ENCODE measurements around the gene CCDC138.

CCDC138 gene

GRCh38 chr2:108803045-108803736 lies 16.6 kb downstream of the CCDC138 start:
- Histone ChIP-seq H3K27ac (ENCODE audit: insufficient read depth, low read length, poor library complexity, severe bottlenecking) (no peak overlapping the region), H3K27me3 (replicated peaks; ENCODE audit: control insufficient read depth, insufficient read depth, low read length, poor library complexity, severe bottlenecking) (no peaks in the 10 kb centered on the region), H3K4me1 (ENCODE audit: control insufficient read depth, insufficient read depth, low read length, poor library complexity, severe bottlenecking) (no peaks in the 10 kb centered on the region), H3K36me3 (ENCODE audit: control insufficient read depth, insufficient read depth, low read length) (peaks cover 3% of the 10 kb centered on the region), H3K4me3 (ENCODE audit: insufficient read depth, low read depth, low read length, poor library complexity, severe bottlenecking) (no peak overlapping the region), H3K9me3 (ENCODE audit: control insufficient read depth, low read length) (no peaks in the 10 kb centered on the region)
- DNase-seq: no peak

GRCh38 chr2:108805032-108805431 lies 18.5 kb downstream of the CCDC138 start:
- Histone ChIP-seq H3K4me3 (ENCODE audit: insufficient read depth, low read depth, low read length, poor library complexity, severe bottlenecking) (no peak overlapping the region), H3K27ac (ENCODE audit: insufficient read depth, low read length, poor library complexity, severe bottlenecking) (no peak overlapping the region), H3K9me3 (ENCODE audit: control insufficient read depth, low read length) (no peaks in the 10 kb centered on the region), H3K36me3 (ENCODE audit: control insufficient read depth, insufficient read depth, low read length) (peaks cover 3% of the 10 kb centered on the region), H3K4me1 (ENCODE audit: control insufficient read depth, insufficient read depth, low read length, poor library complexity, severe bottlenecking) (no peaks in the 10 kb centered on the region), H3K27me3 (replicated peaks; ENCODE audit: control insufficient read depth, insufficient read depth, low read length, poor library complexity, severe bottlenecking) (no peaks in the 10 kb centered on the region)
- no peak for DNase-seq

- H3K27me3 ChIP-seq (replicated peaks; ENCODE audit: control insufficient read depth, insufficient read depth, low read length, poor library complexity, severe bottlenecking): no peaks in the 10 kb centered on the region
- DNase-seq: no peak
- H3K9me3 ChIP-seq (ENCODE audit: control insufficient read depth, low read length): no peaks in the 10 kb centered on the region
- H3K27ac ChIP-seq (ENCODE audit: insufficient read depth, low read length, poor library complexity, severe bottlenecking): no peak overlapping the region
- peaks cover 3% of the 10 kb centered on the region for H3K36me3 ChIP-seq (ENCODE audit: control insufficient read depth, insufficient read depth, low read length)
- H3K4me3 ChIP-seq (ENCODE audit: insufficient read depth, low read depth, low read length, poor library complexity, severe bottlenecking): no peak overlapping the region
- H3K4me1 ChIP-seq (ENCODE audit: control insufficient read depth, insufficient read depth, low read length, poor library complexity, severe bottlenecking): no peaks in the 10 kb centered on the region
Measured at GRCh38 chr2:108805782-108806181, 19.2 kb downstream of the CCDC138 start.

- no peak overlapping the region for H3K27ac ChIP-seq (ENCODE audit: insufficient read depth, low read length, poor library complexity, severe bottlenecking)
- H3K9me3 ChIP-seq (ENCODE audit: control insufficient read depth, low read length): no peaks in the 10 kb centered on the region
- DNase-seq: no peak
- H3K4me1 ChIP-seq (ENCODE audit: control insufficient read depth, insufficient read depth, low read length, poor library complexity, severe bottlenecking): no peaks in the 10 kb centered on the region
- peaks cover 3% of the 10 kb centered on the region for H3K36me3 ChIP-seq (ENCODE audit: control insufficient read depth, insufficient read depth, low read length)
- no peaks in the 10 kb centered on the region for H3K27me3 ChIP-seq (replicated peaks; ENCODE audit: control insufficient read depth, insufficient read depth, low read length, poor library complexity, severe bottlenecking)
- no peak overlapping the region for H3K4me3 ChIP-seq (ENCODE audit: insufficient read depth, low read depth, low read length, poor library complexity, severe bottlenecking)
Measured at GRCh38 chr2:108806371-108807113, 20.0 kb downstream of the CCDC138 start.

- no peaks in the 10 kb centered on the region for H3K9me3 ChIP-seq (ENCODE audit: control insufficient read depth, low read length)
- no peak overlapping the region for H3K4me3 ChIP-seq (ENCODE audit: insufficient read depth, low read depth, low read length, poor library complexity, severe bottlenecking)
- DNase-seq: no peak
- no peaks in the 10 kb centered on the region for H3K27me3 ChIP-seq (replicated peaks; ENCODE audit: control insufficient read depth, insufficient read depth, low read length, poor library complexity, severe bottlenecking)
- H3K27ac ChIP-seq (ENCODE audit: insufficient read depth, low read length, poor library complexity, severe bottlenecking): no peak overlapping the region
- no peaks in the 10 kb centered on the region for H3K4me1 ChIP-seq (ENCODE audit: control insufficient read depth, insufficient read depth, low read length, poor library complexity, severe bottlenecking)
- peaks cover 3% of the 10 kb centered on the region for H3K36me3 ChIP-seq (ENCODE audit: control insufficient read depth, insufficient read depth, low read length)
Measured at GRCh38 chr2:108809936-108810335, 23.4 kb downstream of the CCDC138 start.

GRCh38 chr2:108810993-108811957 lies 24.7 kb downstream of the CCDC138 start:
- Histone ChIP-seq H3K4me3 (ENCODE audit: insufficient read depth, low read depth, low read length, poor library complexity, severe bottlenecking) (no peak overlapping the region), H3K9me3 (ENCODE audit: control insufficient read depth, low read length) (no peaks in the 10 kb centered on the region), H3K27ac (ENCODE audit: insufficient read depth, low read length, poor library complexity, severe bottlenecking) (no peak overlapping the region), H3K4me1 (ENCODE audit: control insufficient read depth, insufficient read depth, low read length, poor library complexity, severe bottlenecking) (no peaks in the 10 kb centered on the region), H3K36me3 (ENCODE audit: control insufficient read depth, insufficient read depth, low read length) (peaks cover under 1% of the 10 kb centered on the region), H3K27me3 (replicated peaks; ENCODE audit: control insufficient read depth, insufficient read depth, low read length, poor library complexity, severe bottlenecking) (no peaks in the 10 kb centered on the region)
- DNase-seq: no peak

GRCh38 chr2:108813732-108814131 lies 27.2 kb downstream of the CCDC138 start:
- DNase-seq: no peak
- no peaks in the 10 kb centered on the region for H3K9me3 ChIP-seq (ENCODE audit: control insufficient read depth, low read length)
- no peak overlapping the region for H3K4me3 ChIP-seq (ENCODE audit: insufficient read depth, low read depth, low read length, poor library complexity, severe bottlenecking)
- no peaks in the 10 kb centered on the region for H3K27me3 ChIP-seq (replicated peaks; ENCODE audit: control insufficient read depth, insufficient read depth, low read length, poor library complexity, severe bottlenecking)
- H3K36me3 ChIP-seq (ENCODE audit: control insufficient read depth, insufficient read depth, low read length): peaks cover 7% of the 10 kb centered on the region
- H3K4me1 ChIP-seq (ENCODE audit: control insufficient read depth, insufficient read depth, low read length, poor library complexity, severe bottlenecking): no peaks in the 10 kb centered on the region
- no peak overlapping the region for H3K27ac ChIP-seq (ENCODE audit: insufficient read depth, low read length, poor library complexity, severe bottlenecking)

- Histone ChIP-seq H3K27me3 (replicated peaks; ENCODE audit: control insufficient read depth, insufficient read depth, low read length, poor library complexity, severe bottlenecking) (no peaks in the 10 kb centered on the region), H3K27ac (ENCODE audit: insufficient read depth, low read length, poor library complexity, severe bottlenecking) (no peak overlapping the region), H3K36me3 (ENCODE audit: control insufficient read depth, insufficient read depth, low read length) (peaks cover 7% of the 10 kb centered on the region), H3K4me3 (ENCODE audit: insufficient read depth, low read depth, low read length, poor library complexity, severe bottlenecking) (no peak overlapping the region), H3K9me3 (ENCODE audit: control insufficient read depth, low read length) (no peaks in the 10 kb centered on the region), H3K4me1 (ENCODE audit: control insufficient read depth, insufficient read depth, low read length, poor library complexity, severe bottlenecking) (no peaks in the 10 kb centered on the region)
- DNase-seq: no peak
Measured at GRCh38 chr2:108820482-108820881, 33.9 kb downstream of the CCDC138 start.

- Histone ChIP-seq H3K27ac (ENCODE audit: insufficient read depth, low read length, poor library complexity, severe bottlenecking) (no peak overlapping the region), H3K9me3 (ENCODE audit: control insufficient read depth, low read length) (no peaks in the 10 kb centered on the region), H3K36me3 (ENCODE audit: control insufficient read depth, insufficient read depth, low read length) (no peaks in the 10 kb centered on the region), H3K4me1 (ENCODE audit: control insufficient read depth, insufficient read depth, low read length, poor library complexity, severe bottlenecking) (no peaks in the 10 kb centered on the region), H3K27me3 (replicated peaks; ENCODE audit: control insufficient read depth, insufficient read depth, low read length, poor library complexity, severe bottlenecking) (no peaks in the 10 kb centered on the region), H3K4me3 (ENCODE audit: insufficient read depth, low read depth, low read length, poor library complexity, severe bottlenecking) (no peak overlapping the region)
- DNase-seq: no peak
Measured at GRCh38 chr2:108823286-108823685, 36.7 kb downstream of the CCDC138 start.
